HepG2 (cell line): ENCODE results near the gene CHP1. TPM values are rescaled to one million over a fixed set of nuclear protein-coding genes. Genes with fewer than 3 reads are reported as not detected.

Source experiments
- CHD4 ChIP-seq: fragments of 200-600 bp; sonication (generic); IDR thresholded peaks from 2 replicates; pipeline ENCODE4 v1.7.0; 2017; ENCODE audit warnings: mild to moderate bottlenecking, low read length, borderline replicate concordance
- FOXP4 ChIP-seq: sonication (generic); formaldehyde crosslinking; IDR thresholded peaks from 2 replicates; pipeline ENCODE4 v1.4.0; 2020; ENCODE audit warnings: missing genetic modification reagents
- MYNN ChIP-seq: sonication (generic); formaldehyde crosslinking; IDR thresholded peaks from 2 replicates; pipeline ENCODE4 v1.4.0; 2020; ENCODE audit warnings: mild to moderate bottlenecking, low read depth, missing genetic modification reagents
- NCOA2 ChIP-seq: sonication (generic); formaldehyde crosslinking; IDR thresholded peaks from 2 replicates; pipeline ENCODE4 v1.8.0; 2022; ENCODE audit warnings: inconsistent platforms
- NFATC3 ChIP-seq: sonication (generic); formaldehyde crosslinking; IDR thresholded peaks from 2 replicates; pipeline ENCODE4 v1.5.1; 2020; ENCODE audit warnings: mild to moderate bottlenecking, missing genetic modification reagents
- REXO4 ChIP-seq: sonication (generic); formaldehyde crosslinking; IDR thresholded peaks from 2 replicates; pipeline ENCODE4 v1.8.0; 2022; ENCODE audit warnings: missing genetic modification reagents, mild to moderate bottlenecking, borderline replicate concordance
- THAP9 ChIP-seq: sonication (generic); formaldehyde crosslinking; IDR thresholded peaks from 2 replicates; pipeline ENCODE4; 2020; ENCODE audit warnings: missing genetic modification reagents, mild to moderate bottlenecking, borderline replicate concordance
- YY1 ChIP-seq: IDR thresholded peaks from 2 replicates; pipeline ENCODE4 v1.6.1; 2011; ENCODE audit warnings: low read length, low read depth, moderate library complexity, mild to moderate bottlenecking; ENCODE audit not compliant: insufficient read depth, insufficient replicate concordance
- ZNF282 ChIP-seq: fragments of 450-650 bp; IDR thresholded peaks from 2 replicates; pipeline ENCODE4 v1.6.1; 2018; ENCODE audit not compliant: partially characterized antibody
- ZNF776 ChIP-seq: sonication (generic); formaldehyde crosslinking; IDR thresholded peaks from 2 replicates; pipeline ENCODE4 v1.4.0; 2020; ENCODE audit warnings: mild to moderate bottlenecking, missing genetic modification reagents
- polyA plus RNA-seq, 8 experiments: library from polyadenylated mRNA; depleted of rRNA in 3 of 8; stranded (reverse) in 7 of 8; unstranded in 1 of 8; fragments of >200 nt; fragmentation: Illumina TruSeq in 4 of 8; extraction: Trizol in 4 of 8; gene quantifications; 2 replicates each; pipeline versions ENCODE4 v1.2.1 to v1.2.3, GENCODE V29; 2011 to 2016; ENCODE audit warnings: low read depth in 4 of 8, missing spikeins in 1 of 8, mixed read lengths in 1 of 8; ENCODE audit not compliant: insufficient read depth in 1 of 8
- total RNA-seq, 5 experiments: library from RNA; depleted of rRNA; stranded (reverse); fragments of >200 nt; fragmentation: Illumina TruSeq; extraction: Trizol; gene quantifications; 2 replicates each; pipeline ENCODE4 v1.2.3, GENCODE V29; 2016; ENCODE audit warnings: low read depth in 1 of 5
- TF ChIP-seq, protein P1 (sequence below): sonication (generic); formaldehyde crosslinking; IDR thresholded peaks from 2 replicates; pipeline ENCODE4 v1.9.0; 2021; ENCODE audit warnings: missing genetic modification reagents, mild to moderate bottlenecking, borderline replicate concordance
- TF ChIP-seq, protein P2 (sequence below): sonication (generic); formaldehyde crosslinking; IDR thresholded peaks from 2 replicates; pipeline ENCODE4 v1.9.0; 2022; ENCODE audit warnings: missing genetic modification reagents, mild to moderate bottlenecking, borderline replicate concordance
- TF ChIP-seq, protein P3 (sequence below): sonication (generic); formaldehyde crosslinking; conservative IDR thresholded peaks from 2 replicates; pipeline ENCODE4 v1.4.0; 2020; ENCODE audit warnings: mild to moderate bottlenecking, missing genetic modification reagents, moderate library complexity
- TF ChIP-seq, protein P4 (sequence below): sonication (generic); formaldehyde crosslinking; IDR thresholded peaks from 2 replicates; pipeline ENCODE4 v1.8.0; 2023; ENCODE audit warnings: mild to moderate bottlenecking, missing genetic modification reagents
- TF ChIP-seq, protein P5 (sequence below): sonication (generic); formaldehyde crosslinking; IDR thresholded peaks from 2 replicates; pipeline ENCODE4 v1.4.0; 2020; ENCODE audit warnings: mild to moderate bottlenecking, missing genetic modification reagents

The CHP1 gene
- total and polyA plus RNA-seq, 2 of the 13 experiments (the other 11 are each of a cell fraction or from before 2014, with no cell fraction given), result 49.6 to 76.4 TPM

- TF ChIP-seq, protein P1, sequence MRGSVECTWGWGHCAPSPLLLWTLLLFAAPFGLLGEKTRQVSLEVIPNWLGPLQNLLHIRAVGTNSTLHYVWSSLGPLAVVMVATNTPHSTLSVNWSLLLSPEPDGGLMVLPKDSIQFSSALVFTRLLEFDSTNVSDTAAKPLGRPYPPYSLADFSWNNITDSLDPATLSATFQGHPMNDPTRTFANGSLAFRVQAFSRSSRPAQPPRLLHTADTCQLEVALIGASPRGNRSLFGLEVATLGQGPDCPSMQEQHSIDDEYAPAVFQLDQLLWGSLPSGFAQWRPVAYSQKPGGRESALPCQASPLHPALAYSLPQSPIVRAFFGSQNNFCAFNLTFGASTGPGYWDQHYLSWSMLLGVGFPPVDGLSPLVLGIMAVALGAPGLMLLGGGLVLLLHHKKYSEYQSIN (CRISPR knock-in tag), result no peak
- TF ChIP-seq THAP9 (no peak), FOXP4 (CRISPR knock-in tag) (peak; percentile 60; the same call in 1 of the 2 replicates), NFATC3 (CRISPR knock-in tag) (no peak), REXO4 (CRISPR knock-in tag) (no peak), ZNF776 (CRISPR knock-in tag) (no peak), NCOA2 (peak; percentile 70), ZNF282 (no peak), CHD4 (no peak), MYNN (CRISPR knock-in tag) (no peak), YY1 (no peak)
- TF ChIP-seq, protein P2, sequence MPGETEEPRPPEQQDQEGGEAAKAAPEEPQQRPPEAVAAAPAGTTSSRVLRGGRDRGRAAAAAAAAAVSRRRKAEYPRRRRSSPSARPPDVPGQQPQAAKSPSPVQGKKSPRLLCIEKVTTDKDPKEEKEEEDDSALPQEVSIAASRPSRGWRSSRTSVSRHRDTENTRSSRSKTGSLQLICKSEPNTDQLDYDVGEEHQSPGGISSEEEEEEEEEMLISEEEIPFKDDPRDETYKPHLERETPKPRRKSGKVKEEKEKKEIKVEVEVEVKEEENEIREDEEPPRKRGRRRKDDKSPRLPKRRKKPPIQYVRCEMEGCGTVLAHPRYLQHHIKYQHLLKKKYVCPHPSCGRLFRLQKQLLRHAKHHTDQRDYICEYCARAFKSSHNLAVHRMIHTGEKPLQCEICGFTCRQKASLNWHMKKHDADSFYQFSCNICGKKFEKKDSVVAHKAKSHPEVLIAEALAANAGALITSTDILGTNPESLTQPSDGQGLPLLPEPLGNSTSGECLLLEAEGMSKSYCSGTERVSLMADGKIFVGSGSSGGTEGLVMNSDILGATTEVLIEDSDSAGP, result no peak
- TF ChIP-seq, protein P3, sequence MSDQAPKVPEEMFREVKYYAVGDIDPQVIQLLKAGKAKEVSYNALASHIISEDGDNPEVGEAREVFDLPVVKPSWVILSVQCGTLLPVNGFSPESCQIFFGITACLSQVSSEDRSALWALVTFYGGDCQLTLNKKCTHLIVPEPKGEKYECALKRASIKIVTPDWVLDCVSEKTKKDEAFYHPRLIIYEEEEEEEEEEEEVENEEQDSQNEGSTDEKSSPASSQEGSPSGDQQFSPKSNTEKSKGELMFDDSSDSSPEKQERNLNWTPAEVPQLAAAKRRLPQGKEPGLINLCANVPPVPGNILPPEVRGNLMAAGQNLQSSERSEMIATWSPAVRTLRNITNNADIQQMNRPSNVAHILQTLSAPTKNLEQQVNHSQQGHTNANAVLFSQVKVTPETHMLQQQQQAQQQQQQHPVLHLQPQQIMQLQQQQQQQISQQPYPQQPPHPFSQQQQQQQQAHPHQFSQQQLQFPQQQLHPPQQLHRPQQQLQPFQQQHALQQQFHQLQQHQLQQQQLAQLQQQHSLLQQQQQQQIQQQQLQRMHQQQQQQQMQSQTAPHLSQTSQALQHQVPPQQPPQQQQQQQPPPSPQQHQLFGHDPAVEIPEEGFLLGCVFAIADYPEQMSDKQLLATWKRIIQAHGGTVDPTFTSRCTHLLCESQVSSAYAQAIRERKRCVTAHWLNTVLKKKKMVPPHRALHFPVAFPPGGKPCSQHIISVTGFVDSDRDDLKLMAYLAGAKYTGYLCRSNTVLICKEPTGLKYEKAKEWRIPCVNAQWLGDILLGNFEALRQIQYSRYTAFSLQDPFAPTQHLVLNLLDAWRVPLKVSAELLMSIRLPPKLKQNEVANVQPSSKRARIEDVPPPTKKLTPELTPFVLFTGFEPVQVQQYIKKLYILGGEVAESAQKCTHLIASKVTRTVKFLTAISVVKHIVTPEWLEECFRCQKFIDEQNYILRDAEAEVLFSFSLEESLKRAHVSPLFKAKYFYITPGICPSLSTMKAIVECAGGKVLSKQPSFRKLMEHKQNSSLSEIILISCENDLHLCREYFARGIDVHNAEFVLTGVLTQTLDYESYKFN (CRISPR knock-in tag), result peak; percentile 42
- TF ChIP-seq, protein P4, sequence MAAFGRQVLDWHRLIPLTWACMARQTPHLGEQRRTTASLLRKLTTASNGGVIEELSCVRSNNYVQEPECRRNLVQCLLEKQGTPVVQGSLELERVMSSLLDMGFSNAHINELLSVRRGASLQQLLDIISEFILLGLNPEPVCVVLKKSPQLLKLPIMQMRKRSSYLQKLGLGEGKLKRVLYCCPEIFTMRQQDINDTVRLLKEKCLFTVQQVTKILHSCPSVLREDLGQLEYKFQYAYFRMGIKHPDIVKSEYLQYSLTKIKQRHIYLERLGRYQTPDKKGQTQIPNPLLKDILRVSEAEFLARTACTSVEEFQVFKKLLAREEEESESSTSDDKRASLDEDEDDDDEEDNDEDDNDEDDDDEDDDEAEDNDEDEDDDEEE (CRISPR knock-in tag), result no peak
- TF ChIP-seq, protein P5, sequence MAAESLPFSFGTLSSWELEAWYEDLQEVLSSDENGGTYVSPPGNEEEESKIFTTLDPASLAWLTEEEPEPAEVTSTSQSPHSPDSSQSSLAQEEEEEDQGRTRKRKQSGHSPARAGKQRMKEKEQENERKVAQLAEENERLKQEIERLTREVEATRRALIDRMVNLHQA, result no peak
Measured at GRCh38 chr15:41241221-41241964, 10.3 kb downstream of the CHP1 start (continued).
